ENCODE data around the gene TUG1.
A peak's percentile ranks its signal among the peaks of the same experiment; 100 is the strongest.

Gene TUG1

DNA sequence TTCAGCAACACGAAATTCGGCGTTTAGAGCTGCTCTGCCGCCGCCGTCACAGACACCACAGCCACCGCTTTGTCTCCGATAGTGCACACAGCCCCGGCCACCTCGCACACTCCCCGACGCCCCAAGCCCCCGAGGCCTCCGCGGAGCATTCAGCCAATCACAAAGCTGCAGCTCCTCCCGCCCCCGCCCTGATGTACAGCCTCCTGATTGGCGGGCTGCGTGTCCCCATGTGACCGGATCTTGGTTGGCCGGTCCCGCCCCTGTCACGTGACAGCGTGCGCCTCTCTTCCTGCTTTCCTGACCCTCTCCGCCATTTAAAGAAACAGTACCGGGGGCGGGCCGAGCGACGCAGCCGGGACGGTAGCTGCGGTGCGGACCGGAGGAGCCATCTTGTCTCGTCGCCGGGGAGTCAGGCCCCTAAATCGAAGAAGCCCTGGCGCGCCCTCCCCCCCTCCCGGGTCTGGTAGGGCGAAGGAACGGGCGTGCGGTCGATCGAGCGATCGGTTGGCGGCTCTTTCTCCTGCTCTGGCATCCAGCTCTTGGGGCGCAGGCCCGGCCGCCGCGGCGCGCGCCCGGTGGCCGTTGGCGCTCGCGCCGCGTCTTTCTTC, at the start of gene TUG1:
TUG1 (plus strand) TSS at position 342 of the 608 bp plus-strand sequence.
- Histone ChIP-seq H3K4me1 (ENCODE audit: insufficient read depth, low read length) (peaks cover 3% of the 10 kb centered on the region; the same call in 1 of the 2 replicates), H3K9ac (ENCODE audit: low read depth, low read length) (peak within 1 kb of the TSS; percentile 75), H3K9me3 (ENCODE audit: control insufficient read depth, insufficient read depth, low read length) (peaks cover 14% of the 10 kb centered on the region; the same call in 1 of the 2 replicates), H3K36me3 (ENCODE audit: insufficient read depth, low read length) (peaks cover 27% of the 10 kb centered on the region)

DNA sequence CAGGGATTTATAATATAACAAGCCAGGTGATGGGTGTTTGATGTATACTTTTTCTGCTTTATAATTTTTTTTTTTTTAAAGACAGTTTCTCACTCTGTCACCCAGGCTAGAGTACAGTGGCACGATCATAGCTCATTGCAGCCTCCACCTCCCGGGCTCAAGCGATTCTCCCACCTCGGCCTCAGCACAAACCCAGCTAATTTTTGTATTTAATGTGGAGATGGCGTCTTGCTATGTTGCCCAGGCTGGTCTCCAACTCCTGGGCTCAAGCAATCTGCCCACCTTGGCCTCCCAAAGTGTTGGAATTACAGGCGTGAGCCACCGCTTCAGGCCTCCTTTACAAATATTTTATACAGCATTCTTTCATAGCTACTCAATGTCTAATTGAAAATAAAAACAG, 49.1 kb upstream of the TUG1 start:
- Histone ChIP-seq H3K4me1 (ENCODE audit: insufficient read depth, low read length) (no peaks in the 10 kb centered on the region), H3K9me3 (ENCODE audit: control insufficient read depth, insufficient read depth, low read length) (0 out of 2 replicates have a peak, but pooled peaks cover 4% of the 10 kb centered on the region), H3K36me3 (ENCODE audit: insufficient read depth, low read length) (peaks cover 5% of the 10 kb centered on the region; the same call in 1 of the 2 replicates), H3K9ac (ENCODE audit: low read depth, low read length) (no peak overlapping the region)

DNA sequence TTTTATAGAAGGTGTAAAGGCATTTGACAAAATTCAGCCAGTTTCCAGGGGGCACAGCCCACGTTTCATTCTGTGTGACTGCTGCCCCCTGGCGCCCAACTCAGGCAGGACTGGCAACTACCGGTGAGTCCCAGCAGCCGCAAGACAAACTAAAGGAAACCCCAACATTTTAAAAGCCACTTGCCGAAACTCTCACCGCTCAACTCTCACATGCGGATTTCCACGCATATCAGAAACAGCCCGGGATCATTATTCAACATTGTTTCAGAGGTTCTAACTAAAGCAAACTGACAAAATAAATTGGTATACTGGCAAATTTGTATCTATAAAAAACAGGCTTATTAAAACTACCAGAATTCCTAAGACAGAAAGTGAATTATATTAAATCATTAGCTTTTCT, 48.7 kb upstream of the TUG1 start:
- no peaks in the 10 kb centered on the region for H3K4me1 ChIP-seq (ENCODE audit: insufficient read depth, low read length)
- peaks cover 5% of the 10 kb centered on the region; the same call in 1 of the 2 replicates for H3K36me3 ChIP-seq (ENCODE audit: insufficient read depth, low read length)
- no peak overlapping the region for H3K9ac ChIP-seq (ENCODE audit: low read depth, low read length)
- 0 out of 2 replicates have a peak, but pooled peaks cover 4% of the 10 kb centered on the region for H3K9me3 ChIP-seq (ENCODE audit: control insufficient read depth, insufficient read depth, low read length)

DNA sequence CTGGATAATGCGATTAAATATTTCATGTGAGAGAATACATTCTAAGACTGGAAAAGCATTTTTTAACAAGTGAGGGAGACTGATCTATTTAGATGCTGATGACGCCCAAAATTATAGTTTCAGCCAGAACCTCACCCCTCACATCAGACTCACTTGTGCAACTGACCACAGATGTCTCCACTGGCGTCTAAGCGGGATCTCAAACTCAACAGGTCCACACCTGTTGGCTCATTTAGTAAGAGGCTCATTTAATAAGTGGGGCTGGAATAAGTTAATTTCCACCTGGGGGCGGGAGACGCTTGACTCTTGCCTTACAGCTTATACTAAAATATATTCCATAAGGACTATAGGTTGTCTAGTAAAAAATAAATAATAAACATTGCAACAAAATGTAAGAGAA, 48.0 kb upstream of the TUG1 start:
- peaks cover 5% of the 10 kb centered on the region; the same call in 1 of the 2 replicates for H3K36me3 ChIP-seq (ENCODE audit: insufficient read depth, low read length)
- H3K4me1 ChIP-seq (ENCODE audit: insufficient read depth, low read length) = no peaks in the 10 kb centered on the region
- no peak overlapping the region for H3K9ac ChIP-seq (ENCODE audit: low read depth, low read length)

DNA sequence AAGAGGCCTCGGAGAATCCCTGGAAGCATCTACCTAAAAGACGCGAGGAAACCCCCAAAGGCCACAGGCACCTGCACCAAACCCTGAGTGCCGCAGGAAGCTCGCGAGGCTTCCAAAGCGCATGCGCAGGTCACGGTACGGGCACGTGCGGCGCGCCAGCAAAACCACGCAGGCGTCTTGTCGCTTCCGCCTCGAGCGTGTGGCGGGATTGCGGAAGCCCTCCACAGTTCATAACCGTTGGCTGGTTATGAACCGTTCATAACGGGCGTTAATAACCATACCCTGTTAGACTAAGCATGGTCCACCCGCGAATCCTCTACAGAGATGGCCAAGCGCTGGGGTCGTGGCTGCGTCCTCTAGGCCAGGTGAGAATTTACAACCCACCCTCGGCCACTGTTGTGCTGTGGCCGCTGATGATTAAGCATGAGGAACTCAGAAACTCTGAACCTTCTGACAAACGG, 46.9 kb upstream of the TUG1 start:
- Histone ChIP-seq H3K9me3 (ENCODE audit: control insufficient read depth, insufficient read depth, low read length) (no peaks in the 10 kb centered on the region), H3K9ac (ENCODE audit: low read depth, low read length) (no peak overlapping the region), H3K4me1 (ENCODE audit: insufficient read depth, low read length) (no peaks in the 10 kb centered on the region), H3K36me3 (ENCODE audit: insufficient read depth, low read length) (peaks cover 5% of the 10 kb centered on the region; the same call in 1 of the 2 replicates)

More for the DNA sequence above, 48.0 kb upstream of the TUG1 start:
- 0 out of 2 replicates have a peak, but pooled peaks cover 4% of the 10 kb centered on the region for H3K9me3 ChIP-seq (ENCODE audit: control insufficient read depth, insufficient read depth, low read length)

DNA sequence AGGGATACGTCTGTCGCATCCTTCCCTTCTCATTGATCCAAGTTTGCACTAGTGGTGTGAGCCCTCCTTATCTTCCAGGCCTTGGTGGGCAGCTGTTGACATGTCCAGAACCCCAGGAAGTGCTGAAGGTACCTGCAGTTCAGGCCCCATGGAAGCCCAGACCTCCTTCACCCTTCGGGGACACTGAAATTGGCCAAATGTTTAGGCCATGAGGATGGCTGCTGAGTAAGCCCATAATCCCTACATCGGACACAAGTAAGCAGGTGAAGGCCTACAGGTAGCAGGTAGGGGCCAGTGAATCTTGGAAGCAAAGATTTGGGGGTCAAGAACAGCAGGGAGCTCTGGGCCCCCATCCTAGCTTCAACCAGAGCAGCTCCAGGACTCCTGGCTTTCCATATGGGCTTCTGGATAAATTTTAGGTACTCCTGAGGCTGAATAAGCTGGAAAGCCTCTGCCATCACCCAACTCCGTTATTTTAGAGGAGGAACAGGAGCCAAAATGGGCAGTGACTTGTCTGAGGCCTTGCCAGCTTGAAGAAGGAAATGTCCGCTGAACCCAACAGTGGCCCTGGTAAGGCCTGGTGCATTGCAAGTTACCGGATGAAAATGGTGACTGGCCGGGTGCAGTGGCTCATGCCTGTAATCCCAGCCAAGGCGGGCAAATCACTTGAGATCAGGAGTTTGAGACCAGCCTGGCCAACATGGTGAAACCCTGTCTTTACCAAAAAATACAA, 45.7 kb upstream of the TUG1 start:
- peaks cover 5% of the 10 kb centered on the region for H3K36me3 ChIP-seq (ENCODE audit: insufficient read depth, low read length)

DNA sequence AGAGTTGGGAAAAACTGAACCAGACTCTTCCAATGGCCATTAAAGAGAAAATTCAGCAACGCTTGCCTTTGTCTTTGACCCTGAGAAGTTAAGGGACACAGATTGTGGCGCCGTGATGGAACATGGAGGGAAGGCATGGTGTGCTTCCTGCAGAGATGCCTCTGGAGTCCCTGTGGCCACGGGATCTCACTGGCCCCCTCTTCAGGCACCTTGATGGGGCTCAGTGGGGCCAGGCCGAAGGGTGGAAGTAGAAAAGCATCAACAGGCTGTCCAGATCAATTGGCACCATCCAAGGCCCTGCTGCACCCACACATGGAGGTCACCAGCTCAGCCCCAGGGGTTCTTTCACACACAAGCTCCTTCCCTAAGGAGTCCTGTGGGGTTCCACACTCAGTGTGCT, 43.4 kb upstream of the TUG1 start:
- Histone ChIP-seq H3K9ac (ENCODE audit: low read depth, low read length) (no peak overlapping the region), H3K9me3 (ENCODE audit: control insufficient read depth, insufficient read depth, low read length) (no peaks in the 10 kb centered on the region), H3K36me3 (ENCODE audit: insufficient read depth, low read length) (peaks cover 8% of the 10 kb centered on the region), H3K4me1 (ENCODE audit: insufficient read depth, low read length) (no peaks in the 10 kb centered on the region)

More for the DNA sequence above, 45.7 kb upstream of the TUG1 start:
- Histone ChIP-seq H3K4me1 (ENCODE audit: insufficient read depth, low read length) (no peaks in the 10 kb centered on the region), H3K9me3 (ENCODE audit: control insufficient read depth, insufficient read depth, low read length) (no peaks in the 10 kb centered on the region), H3K9ac (ENCODE audit: low read depth, low read length) (no peak overlapping the region)

DNA sequence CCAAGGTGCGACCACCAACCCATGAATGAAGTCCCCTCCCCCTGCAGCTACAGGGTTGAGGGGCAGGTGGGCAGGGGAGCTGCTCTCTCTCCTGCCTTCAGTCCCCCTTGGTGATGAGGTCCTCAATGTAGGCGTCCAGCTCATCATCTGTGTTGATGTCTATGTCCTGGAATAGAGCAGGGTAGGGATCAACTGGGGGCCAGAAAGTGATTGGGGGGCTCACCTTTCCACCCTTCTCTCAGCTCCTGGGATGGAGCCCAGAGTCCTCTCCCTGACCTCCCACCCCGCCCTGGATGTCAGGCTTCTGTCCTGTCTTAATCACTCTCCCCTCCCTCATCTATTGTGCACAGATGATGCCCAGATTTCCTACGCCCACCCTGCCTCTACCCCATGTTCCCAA, 42.4 kb upstream of the TUG1 start:
- Histone ChIP-seq H3K9ac (ENCODE audit: low read depth, low read length) (no peak overlapping the region), H3K9me3 (ENCODE audit: control insufficient read depth, insufficient read depth, low read length) (no peaks in the 10 kb centered on the region), H3K4me1 (ENCODE audit: insufficient read depth, low read length) (no peaks in the 10 kb centered on the region), H3K36me3 (ENCODE audit: insufficient read depth, low read length) (peaks cover 15% of the 10 kb centered on the region)

DNA sequence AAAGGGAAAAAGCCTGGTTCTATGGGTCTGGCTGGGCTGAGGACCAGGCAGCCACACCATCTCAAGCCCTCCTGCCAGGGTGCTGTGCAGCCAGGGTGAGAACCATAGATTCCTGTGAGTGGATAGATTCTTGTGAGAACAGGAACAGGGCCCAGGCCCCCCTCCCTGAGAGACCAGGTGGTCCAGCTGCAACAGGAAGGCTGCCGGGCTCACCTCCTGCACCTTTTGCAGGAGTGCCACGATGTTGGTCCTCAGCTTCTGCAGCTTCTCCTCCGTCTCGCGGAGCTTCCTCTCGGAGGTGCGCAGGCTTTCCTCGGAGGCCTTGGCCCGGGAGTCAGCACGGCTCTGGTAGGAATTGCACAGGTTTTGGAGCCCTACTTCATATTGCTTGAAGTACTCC, 41.3 kb upstream of the TUG1 start:
- Histone ChIP-seq H3K36me3 (ENCODE audit: insufficient read depth, low read length) (peaks cover 22% of the 10 kb centered on the region), H3K9ac (ENCODE audit: low read depth, low read length) (no peak overlapping the region), H3K4me1 (ENCODE audit: insufficient read depth, low read length) (no peaks in the 10 kb centered on the region), H3K9me3 (ENCODE audit: control insufficient read depth, insufficient read depth, low read length) (no peaks in the 10 kb centered on the region)

DNA sequence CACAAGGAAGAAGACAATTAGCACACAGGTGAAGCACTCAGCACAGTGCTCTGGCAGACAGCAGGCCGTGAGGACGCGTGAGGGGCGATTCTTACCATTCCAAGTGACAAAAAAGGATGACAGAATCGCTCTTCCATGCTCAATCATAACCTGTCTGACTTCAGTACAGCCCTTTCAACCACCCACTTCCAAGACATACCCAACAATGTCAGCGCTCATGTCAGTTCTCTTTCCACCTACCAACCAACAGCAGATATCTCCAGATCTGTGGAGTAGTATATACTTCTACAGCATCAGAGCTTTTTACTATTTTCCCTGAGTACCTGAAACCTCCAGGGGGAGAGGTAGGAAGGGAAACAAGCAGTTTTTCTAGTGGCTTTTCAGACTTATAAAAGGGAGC, 40.7 kb upstream of the TUG1 start:
- Histone ChIP-seq H3K4me1 (ENCODE audit: insufficient read depth, low read length) (no peaks in the 10 kb centered on the region), H3K9ac (ENCODE audit: low read depth, low read length) (no peak overlapping the region), H3K36me3 (ENCODE audit: insufficient read depth, low read length) (peaks cover 25% of the 10 kb centered on the region), H3K9me3 (ENCODE audit: control insufficient read depth, insufficient read depth, low read length) (no peaks in the 10 kb centered on the region)

DNA sequence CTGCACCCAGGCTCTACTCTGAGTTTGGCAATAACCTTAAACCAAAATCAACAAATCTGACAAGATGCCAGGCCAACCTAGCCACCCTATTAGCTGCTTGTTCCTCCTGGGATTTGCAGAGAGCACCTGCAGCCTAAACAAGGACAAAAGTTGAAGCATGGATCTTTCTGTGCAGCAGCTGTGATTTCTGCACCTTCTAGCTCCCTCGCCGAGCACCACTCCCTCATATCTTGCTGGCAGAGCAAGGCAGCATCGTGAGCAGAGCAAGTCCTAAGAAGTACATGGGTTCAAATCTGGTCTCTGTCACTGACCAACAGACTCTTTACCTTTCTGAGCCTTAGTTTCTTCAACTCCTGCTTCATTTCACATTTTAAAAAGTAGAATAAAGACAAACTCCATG, 38.8 kb upstream of the TUG1 start:
- H3K36me3 ChIP-seq (ENCODE audit: insufficient read depth, low read length) = peaks cover 26% of the 10 kb centered on the region
- H3K4me1 ChIP-seq (ENCODE audit: insufficient read depth, low read length) = no peaks in the 10 kb centered on the region
- H3K9ac ChIP-seq (ENCODE audit: low read depth, low read length) = no peak overlapping the region
- no peaks in the 10 kb centered on the region for H3K9me3 ChIP-seq (ENCODE audit: control insufficient read depth, insufficient read depth, low read length)

DNA sequence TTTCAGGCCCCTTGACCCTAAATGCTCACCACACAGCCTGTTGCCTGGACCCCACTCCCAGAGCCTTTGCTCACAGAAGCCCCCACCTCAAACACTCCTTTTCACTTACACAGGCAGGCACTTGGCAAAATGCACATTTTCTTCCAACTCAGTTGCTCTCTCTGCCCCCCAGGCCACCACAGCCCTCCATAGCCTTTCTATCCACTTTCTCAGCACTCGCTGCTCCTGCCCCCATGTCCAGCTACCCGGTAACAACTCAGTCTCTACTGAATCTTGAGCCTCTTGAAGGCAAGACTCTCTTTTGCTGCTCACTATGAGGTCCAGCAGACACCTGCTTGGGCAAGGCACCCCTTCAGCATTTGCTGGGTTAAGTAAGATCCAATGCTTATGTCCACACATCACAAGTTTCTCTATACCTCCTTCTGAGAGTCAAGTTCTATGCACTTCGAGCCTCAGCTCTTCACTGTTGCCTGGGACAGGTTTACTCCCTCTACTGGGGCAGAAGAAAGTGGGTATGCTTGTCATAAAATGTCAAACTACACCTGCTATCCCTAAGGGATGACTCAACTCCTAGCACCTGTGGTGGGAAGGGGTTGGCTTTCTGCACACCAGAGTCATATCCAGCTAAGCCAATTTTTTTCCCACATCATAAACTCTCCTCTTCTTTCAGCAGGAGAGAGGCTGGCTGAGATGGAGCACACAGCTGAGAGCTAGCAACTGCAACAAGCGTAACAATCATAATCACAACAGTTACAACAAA, 37.3 kb upstream of the TUG1 start:
- Histone ChIP-seq H3K9me3 (ENCODE audit: control insufficient read depth, insufficient read depth, low read length) (no peaks in the 10 kb centered on the region), H3K4me1 (ENCODE audit: insufficient read depth, low read length) (no peaks in the 10 kb centered on the region), H3K36me3 (ENCODE audit: insufficient read depth, low read length) (peaks cover 32% of the 10 kb centered on the region), H3K9ac (ENCODE audit: low read depth, low read length) (no peak overlapping the region)

DNA sequence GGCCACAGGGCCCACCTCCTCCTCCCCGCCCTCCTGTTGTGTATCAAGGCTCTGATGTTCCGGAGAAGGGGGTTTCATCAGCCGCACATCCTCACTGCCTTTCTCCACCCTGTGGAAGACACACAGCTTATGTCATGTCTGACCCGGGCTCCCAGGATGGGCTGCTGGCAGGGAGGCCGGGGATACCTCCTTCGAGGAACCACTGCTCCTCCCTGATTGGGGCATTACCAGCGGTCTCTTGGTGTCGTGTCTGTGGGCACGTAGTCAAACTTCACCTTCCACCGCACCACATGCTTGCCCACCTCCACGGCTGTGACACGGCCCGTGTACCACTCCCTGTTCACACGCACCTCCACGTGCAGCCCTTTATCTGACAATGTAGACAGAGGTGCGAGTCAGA, 36.4 kb upstream of the TUG1 start:
- Histone ChIP-seq H3K9ac (ENCODE audit: low read depth, low read length) (no peak overlapping the region), H3K36me3 (ENCODE audit: insufficient read depth, low read length) (peaks cover 38% of the 10 kb centered on the region), H3K4me1 (ENCODE audit: insufficient read depth, low read length) (no peaks in the 10 kb centered on the region), H3K9me3 (ENCODE audit: control insufficient read depth, insufficient read depth, low read length) (no peaks in the 10 kb centered on the region)

DNA sequence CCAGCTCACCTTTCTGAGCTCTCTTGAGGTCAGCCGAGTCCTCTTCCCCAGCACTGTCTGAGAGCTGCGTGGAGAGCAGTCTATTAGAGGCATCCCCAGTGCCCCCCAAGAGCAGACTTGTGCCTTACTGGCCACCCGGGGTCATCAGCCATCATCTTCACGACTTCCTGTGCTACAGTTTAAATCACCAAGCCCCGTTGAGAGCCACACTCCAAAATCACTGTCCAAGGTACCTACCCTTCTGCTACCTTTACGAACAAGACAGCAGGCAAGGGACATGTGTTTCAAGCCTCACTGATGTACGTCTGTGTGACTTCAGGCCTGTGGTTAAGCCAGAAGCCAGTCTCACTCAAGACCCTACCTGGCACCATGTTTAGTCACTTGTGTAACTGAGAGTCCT, 35.6 kb upstream of the TUG1 start:
- Histone ChIP-seq H3K9ac (ENCODE audit: low read depth, low read length) (no peak overlapping the region), H3K9me3 (ENCODE audit: control insufficient read depth, insufficient read depth, low read length) (no peaks in the 10 kb centered on the region), H3K36me3 (ENCODE audit: insufficient read depth, low read length) (peaks cover 45% of the 10 kb centered on the region), H3K4me1 (ENCODE audit: insufficient read depth, low read length) (no peaks in the 10 kb centered on the region)

Data from ES-I3 (cell line).